Peyer's patch (tissue), 4 donors: ENCODE data around the gene CD68. TPM values are rescaled to one million over a fixed set of nuclear protein-coding genes. Genes with fewer than 3 reads are reported as not detected.
A peak's percentile ranks its signal among the peaks of the same experiment; 100 is the strongest.

Source experiments
- DNase-seq, 3 donors: peaks; one replicate each; pipeline ENCODE4 v3.0.0-alpha.2; 2017 to 2019
- H3K27ac ChIP-seq, 4 donors: fragments of 200-600 bp; sonication (generic); one replicate each; pipeline ENCODE4 v1.5.1; 2016 to 2019
- H3K27me3 ChIP-seq, 2 donors: fragments of 200-600 bp; sonication (generic); one replicate each; pipeline ENCODE4 v1.5.1; 2019
- H3K36me3 ChIP-seq, 3 donors: fragments of 200-600 bp; sonication (generic); one replicate each; pipeline ENCODE4 v1.5.1; 2016 to 2019
- H3K4me1 ChIP-seq, 4 donors: fragments of 200-600 bp; sonication (generic); one replicate each; pipeline ENCODE4 v1.5.1; 2016 to 2019
- H3K4me3 ChIP-seq, 4 donors: fragments of 200-600 bp; sonication (generic); 1 replicate in 3 of 4; 2 replicates in 1 of 4; pipeline ENCODE4 v1.5.1; 2016 to 2019; ENCODE audit warnings: mild to moderate bottlenecking in 1 of 4
- H3K9me3 ChIP-seq, 4 donors: fragments of 200-600 bp; sonication (generic); one replicate each; pipeline ENCODE4 v1.5.1; 2016 to 2019; ENCODE audit warnings: mild to moderate bottlenecking in 1 of 4
- CTCF ChIP-seq, 6 experiments: fragments of 450-650 bp in 4 of 6; fragments of 200-600 bp in 2 of 6; sonication (generic) in 1 of 6; IDR thresholded peaks; one replicate each; pipeline ENCODE4 v1.5.1; 2017 to 2019; ENCODE audit warnings: antibody characterized with exemption in 6 of 6, mild to moderate bottlenecking in 3 of 6, moderate library complexity in 1 of 6
- POLR2A ChIP-seq, 2 donors: fragments of 450-650 bp; IDR thresholded peaks; one replicate each; pipeline ENCODE4 v1.5.1; 2017; ENCODE audit warnings: antibody characterized with exemption in 2 of 2, mild to moderate bottlenecking in 2 of 2, moderate library complexity in 2 of 2
- total RNA-seq, 4 donors: library from RNA; depleted of rRNA; stranded (reverse); fragments of >200 nt; gene quantifications; one replicate each; pipeline ENCODE4 v1.1.0, GENCODE V29; 2016

The CD68 gene
- total RNA-seq, 4 donors from 2014 or later: 42.1 to 149 (median 124) TPM

DNA sequence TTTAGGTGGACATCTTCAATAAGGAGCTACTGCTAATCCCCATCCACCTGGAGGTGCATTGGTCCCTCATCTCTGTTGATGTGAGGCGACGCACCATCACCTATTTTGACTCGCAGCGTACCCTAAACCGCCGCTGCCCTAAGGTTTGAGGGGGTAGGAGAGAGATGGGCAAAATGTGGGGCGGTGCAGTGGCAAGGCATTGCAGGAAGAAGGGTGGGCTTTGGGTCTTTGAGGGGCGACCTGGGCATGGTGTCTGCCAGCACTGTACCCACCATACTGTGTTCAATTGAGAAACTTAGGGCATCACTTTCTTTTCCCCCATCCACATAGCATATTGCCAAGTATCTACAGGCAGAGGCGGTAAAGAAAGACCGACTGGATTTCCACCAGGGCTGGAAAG, 9.1 kb upstream of the CD68 start:
- Histone ChIP-seq H3K9me3 (no peaks in the 10 kb centered on the region), H3K27me3 (no peaks in the 10 kb centered on the region), H3K36me3 (peaks cover 0 to 59% (median 0%) of the 10 kb centered on the region in 3 donors), H3K4me1 (peaks cover 2 to 28% (median 13%) of the 10 kb centered on the region in 4 donors), H3K4me3 (no peak overlapping the region), H3K27ac (no peak overlapping the region)
- no peak for DNase-seq
- no peak for TF ChIP-seq POLR2A (IDR thresholded peaks at IDR 0.05)
- TF ChIP-seq CTCF (IDR thresholded peaks at IDR 0.05): no peak

GRCh38 chr17:7572338-7572587, 7.2 kb upstream of the CD68 start:
- Histone ChIP-seq H3K4me1 (peaks cover 2 to 47% (median 13%) of the 10 kb centered on the region in 4 donors), H3K36me3 (peaks cover 0 to 60% (median 0%) of the 10 kb centered on the region in 3 donors), H3K4me3 (peak overlapping the region; percentile 45 to 93 (median 52)), H3K27me3 (no peaks in the 10 kb centered on the region), H3K27ac (peak overlapping the region; percentile 92 to 100 (median 96)), H3K9me3 (no peaks in the 10 kb centered on the region)
- no peak for TF ChIP-seq CTCF (IDR thresholded peaks at IDR 0.05)
- no peak for TF ChIP-seq POLR2A (IDR thresholded peaks at IDR 0.05)
- peak in 2 of 3 donors; percentile 100 for DNase-seq

- peaks cover 0 to 62% (median 0%) of the 10 kb centered on the region in 3 donors for H3K36me3 ChIP-seq
- peak in 2 of 3 donors; percentile 71 to 100 for DNase-seq
- peak overlapping the region; percentile 99 to 100 (median 100) for H3K27ac ChIP-seq
- H3K4me1 ChIP-seq: peaks cover 2 to 51% (median 13%) of the 10 kb centered on the region in 4 donors
- no peaks in the 10 kb centered on the region for H3K27me3 ChIP-seq
- TF ChIP-seq POLR2A (IDR thresholded peaks at IDR 0.05) (peak; percentile 99), CTCF (IDR thresholded peaks at IDR 0.05) (peak in 3 of 6 experiments; percentile 6 to 20 (median 12))
- no peaks in the 10 kb centered on the region for H3K9me3 ChIP-seq
- peak overlapping the region; percentile 93 to 100 (median 98) for H3K4me3 ChIP-seq
Measured at GRCh38 chr17:7572588-7573323, 6.7 kb upstream of the CD68 start.

DNA sequence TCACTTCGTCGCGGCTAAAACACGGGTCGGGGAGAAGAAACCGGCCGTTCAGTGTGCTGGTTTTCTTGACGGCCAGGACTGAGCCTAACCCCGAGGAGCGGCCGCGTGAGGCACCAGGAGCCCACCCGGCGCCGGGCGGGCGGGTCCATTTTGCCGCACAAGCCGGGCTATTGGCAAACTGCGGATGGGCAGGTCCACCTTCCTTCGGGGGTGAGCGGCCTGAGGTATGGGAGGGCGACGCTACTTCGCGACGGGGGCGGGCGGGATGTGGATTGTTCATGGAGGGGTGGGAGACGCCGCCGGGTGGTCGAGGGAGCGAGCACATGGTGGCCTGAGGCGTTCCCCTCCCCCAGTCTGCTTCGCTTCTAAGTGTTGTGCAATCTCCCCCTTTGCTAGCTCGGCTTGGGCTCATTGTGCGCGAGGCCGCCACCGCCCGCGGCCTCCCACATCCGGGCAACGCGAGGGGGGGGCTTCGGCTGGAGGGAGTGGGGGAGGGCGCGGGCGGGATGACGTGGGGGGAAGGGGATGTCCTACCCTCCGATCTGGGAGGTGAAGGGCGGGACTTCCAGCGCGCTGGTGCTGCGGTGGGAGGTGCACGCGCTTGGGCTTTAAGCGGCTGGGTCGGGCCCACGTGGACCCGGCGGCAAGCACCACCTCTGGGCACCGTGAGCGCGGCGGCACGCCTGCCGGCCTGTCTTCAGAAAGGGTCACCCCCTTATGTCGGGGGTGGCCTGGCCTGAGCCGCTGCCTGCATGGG, 5.9 kb upstream of the CD68 start:
- H3K4me3 ChIP-seq: peak overlapping the region; percentile 93 to 100 (median 98)
- H3K27me3 ChIP-seq: no peaks in the 10 kb centered on the region
- no peaks in the 10 kb centered on the region for H3K9me3 ChIP-seq
- TF ChIP-seq POLR2A (IDR thresholded peaks at IDR 0.05) (peak in 1 of 2 donors; percentile 53), CTCF (IDR thresholded peaks at IDR 0.05) (no peak)
- DNase-seq: peak; percentile 91 to 95 (median 93)
- peak overlapping the region; percentile 99 to 100 (median 100) for H3K27ac ChIP-seq
- peaks cover 0 to 70% (median 0%) of the 10 kb centered on the region in 3 donors for H3K36me3 ChIP-seq
- H3K4me1 ChIP-seq: peaks cover under 1 to 53% (median 14%) of the 10 kb centered on the region in 4 donors

- H3K4me1 ChIP-seq: peaks cover 4 to 53% (median 22%) of the 10 kb centered on the region in 4 donors
- H3K27ac ChIP-seq: peak overlapping the region; percentile 99 to 100 (median 100)
- H3K9me3 ChIP-seq: no peaks in the 10 kb centered on the region
- peak overlapping the region; percentile 93 to 100 (median 98) for H3K4me3 ChIP-seq
- H3K36me3 ChIP-seq: peaks cover 0 to 71% (median 0%) of the 10 kb centered on the region in 3 donors
- TF ChIP-seq CTCF (IDR thresholded peaks at IDR 0.05): no peak
- no peak for TF ChIP-seq POLR2A (IDR thresholded peaks at IDR 0.05)
- no peak for DNase-seq
- H3K27me3 ChIP-seq: no peaks in the 10 kb centered on the region
Measured at GRCh38 chr17:7574176-7574953, 5.1 kb upstream of the CD68 start.
